Fibroblast of skin of abdomen (primary cell): ENCODE results near the gene USP21.
A peak's percentile ranks its signal among the peaks of the same experiment; 100 is the strongest.

Source experiments
- DNase-seq: peaks from one replicate; pipeline ENCODE4 v3.0.0-alpha.2; 2013

The USP21 gene

DNA sequence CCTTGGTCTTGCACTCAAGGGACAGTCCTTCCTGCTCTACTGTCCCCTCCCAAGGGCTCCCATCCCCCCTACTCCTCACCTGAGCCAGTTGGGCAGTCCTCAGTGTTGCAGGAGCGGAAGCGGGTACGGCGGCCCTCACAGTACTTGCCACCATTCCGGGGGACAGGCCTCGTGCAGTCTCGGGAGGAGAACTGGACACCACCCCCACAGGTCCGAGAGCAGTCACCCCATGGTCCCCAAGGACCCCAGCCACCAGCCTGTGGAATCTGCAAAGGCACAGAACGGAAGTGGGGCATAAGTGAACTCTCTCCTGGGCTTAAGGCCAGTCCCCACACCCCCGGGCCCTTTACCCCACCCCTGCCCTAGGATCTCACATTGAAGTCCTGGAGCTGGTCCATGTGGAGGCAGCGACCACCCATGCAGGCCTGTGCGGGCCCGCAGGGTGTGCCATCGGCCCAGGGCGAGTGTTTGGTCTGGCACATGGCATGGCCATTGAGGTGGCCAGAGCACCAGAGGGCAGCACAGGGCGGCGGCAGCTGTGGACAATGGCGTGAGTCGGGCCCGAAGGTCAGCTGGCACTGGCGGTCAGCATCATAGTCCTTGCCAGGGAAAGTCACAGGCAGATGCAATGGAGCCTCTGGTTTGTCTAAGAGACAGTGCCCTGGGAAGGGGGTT is 34.4 kb downstream of the USP21 start:
- no peak for DNase-seq

DNA sequence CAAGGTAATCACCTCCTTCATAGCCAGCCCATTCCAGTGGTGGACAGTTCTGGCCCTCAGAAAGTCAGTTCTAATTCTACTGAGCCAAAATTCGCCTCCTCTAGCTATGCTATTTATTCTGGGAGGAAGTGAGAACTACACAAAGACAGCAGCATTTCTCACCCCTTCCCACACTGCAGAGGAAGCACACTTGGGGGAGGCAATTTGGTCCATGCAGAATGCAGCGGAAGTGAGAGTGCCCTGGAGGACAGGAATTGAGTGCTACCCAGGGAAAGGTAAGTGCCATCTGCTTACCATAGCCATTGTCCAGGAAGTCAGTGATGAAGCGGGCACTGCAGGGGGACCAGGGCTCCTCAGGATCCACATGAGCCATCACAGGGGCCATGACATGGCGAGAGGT is 35.9 kb downstream of the USP21 start:
- DNase-seq = no peak

DNA sequence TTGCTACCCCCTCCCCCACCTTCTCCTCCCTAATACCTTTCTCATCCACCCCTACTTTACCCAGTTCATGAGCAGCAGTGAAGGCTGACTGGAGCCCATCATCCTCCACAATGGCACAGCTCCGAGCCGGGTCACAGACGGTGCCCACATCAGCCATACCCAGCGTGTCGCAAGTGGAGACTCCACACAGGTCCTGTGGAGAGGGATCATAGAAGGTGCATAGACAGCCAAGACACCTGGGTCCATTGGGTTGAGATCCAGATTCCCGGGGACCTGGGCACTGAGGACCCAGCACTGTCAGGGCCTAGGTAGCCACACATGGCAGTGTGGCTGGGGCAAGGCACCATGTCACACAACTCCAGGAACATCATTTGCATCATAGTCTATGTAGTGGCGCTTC is 36.8 kb downstream of the USP21 start:
- DNase-seq = no peak

DNA sequence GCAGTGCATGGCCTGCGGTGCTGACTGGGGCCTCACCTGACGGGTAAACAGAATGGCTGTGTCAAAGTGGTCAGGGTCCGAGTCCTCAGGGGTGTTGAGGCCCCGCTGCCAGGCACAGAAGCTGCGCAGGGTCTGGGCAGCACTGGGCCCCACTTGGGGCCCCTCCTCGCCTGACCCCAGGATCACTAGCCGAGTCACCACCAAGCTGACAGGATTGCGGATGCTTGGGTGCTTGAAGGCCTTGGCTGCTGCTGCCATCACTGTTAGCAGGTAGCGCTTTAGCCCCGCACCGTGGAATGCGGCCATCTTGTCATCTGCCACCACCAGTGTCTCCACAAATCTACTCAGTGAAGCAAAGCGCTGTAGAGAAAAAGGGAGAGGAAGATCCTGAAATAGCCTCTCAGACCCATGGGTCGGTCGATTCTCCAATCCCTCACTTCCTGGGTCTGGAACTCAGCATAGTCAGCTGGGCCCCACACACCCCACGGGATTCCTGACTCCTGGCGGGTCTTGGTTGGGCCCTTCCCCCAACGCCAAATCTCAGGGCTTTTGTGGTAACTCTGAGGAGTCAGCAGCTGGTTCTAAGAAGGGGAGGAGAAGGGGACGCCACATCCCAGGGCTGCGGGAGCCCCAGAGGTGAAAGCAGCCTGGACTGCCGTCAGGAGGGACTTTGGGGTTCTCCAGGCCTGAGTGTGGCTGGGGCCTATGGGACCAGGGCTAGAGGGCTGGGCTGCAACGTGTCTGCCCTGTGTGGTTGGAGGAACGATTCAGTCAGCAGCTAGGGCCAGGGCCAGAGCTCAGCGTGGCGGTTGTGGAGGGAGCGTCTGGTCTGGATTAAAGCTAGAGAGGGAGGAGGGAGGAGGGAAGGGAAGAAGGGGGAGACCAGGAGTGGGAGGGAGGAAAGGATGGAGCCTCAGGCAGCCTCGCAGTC is 37.5 kb downstream of the USP21 start:
- peak; percentile 94 for DNase-seq

DNA sequence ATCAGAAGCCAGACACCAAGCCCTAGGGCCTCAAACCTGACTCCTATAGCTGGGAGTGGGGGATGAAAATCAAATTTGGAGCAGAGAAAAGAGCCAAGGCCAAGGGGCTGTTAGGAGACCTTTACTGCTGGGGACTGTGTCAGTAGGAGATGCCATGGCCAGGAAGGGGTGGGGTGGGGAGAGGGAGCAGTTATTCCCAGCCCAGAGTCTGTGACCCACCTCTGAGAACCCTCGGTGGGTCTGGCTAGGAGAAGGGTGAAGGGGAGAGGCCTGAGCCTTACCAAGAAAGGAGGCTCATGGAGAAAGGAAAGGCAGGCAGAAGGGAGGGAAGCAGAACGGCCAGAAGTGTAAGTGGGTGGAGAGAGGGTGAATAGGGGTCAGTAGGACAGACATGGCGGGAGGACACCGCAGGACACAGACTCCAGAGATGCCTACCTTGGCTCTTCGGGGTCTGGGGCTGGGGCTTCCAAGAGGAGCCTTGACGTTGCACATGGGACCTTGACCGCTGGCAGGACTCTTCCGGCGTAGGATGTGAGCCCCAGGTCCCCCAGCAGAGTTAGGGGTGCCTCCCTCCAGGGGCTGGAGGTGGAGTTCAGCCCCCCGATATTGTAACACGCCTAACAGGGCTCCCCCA is 38.4 kb downstream of the USP21 start:
- no peak for DNase-seq

DNA sequence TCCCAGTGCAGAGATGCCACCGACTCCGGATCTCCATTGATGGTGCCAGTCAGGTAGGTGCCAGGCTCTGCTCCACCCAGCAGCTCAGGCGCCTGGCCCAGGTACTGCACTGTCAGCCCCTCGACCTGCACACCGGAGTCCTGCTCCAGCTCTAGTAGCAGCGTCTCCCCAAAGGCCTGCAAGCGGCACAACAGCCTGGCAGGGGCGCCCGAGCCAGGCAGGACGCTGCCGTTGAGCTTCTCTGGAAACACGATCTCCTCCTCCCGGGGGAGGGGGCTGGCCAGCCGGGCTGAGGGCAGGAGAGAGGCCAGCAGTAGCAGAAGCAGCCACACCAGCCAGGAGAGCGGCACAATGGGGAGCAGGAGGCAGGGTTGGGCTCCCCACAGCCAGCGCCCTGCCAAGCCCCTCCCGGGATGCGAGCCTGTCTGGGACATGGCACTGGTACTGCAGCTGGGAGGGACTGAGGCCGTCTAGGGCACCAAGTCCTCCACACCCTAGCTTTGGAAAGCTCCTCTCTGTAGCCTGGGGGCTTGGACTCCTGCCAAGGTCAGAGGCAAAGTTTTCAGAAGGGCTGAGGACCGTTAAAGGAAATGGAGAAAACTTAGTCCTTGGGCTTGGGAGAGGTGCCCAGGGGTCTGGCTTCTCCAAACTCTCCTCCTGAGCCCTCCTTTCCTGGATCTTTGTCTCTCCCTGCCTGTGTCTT is 39.0 kb downstream of the USP21 start:
- peak; percentile 14 for DNase-seq

DNA sequence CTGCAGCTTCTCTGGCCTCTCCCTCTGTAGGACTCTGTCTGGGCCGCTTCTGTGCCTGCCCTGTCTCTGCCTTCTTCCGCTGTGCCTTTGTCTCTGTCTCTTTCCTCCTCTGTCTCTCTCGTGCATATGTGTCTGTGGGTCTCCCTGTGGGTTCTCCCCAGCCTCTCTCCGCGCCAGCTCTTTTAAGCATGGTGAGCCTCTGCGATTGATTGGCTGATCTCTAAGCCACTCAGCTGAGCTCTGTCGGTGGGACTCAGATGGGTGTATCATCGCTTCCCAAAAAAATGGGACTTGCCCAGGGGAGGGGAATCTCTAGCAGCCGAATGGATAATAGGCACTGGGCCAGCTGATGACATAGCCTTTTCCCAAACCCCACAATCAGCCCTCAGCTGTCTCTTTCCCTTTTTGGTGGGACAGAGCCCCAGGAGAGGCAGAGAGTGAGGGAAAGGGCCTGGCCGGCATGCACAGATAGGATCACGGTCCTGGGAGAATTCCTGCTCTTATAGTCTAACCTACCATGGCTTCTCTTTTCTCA is 39.7 kb downstream of the USP21 start, which contains the start of gene ADAMTS4:
TSS of gene ADAMTS4 (minus strand) at position 158 of the 535 bp plus-strand sequence. CDS start 427 bp downstream, outside the sequence.
- peak; percentile 95 for DNase-seq

DNA sequence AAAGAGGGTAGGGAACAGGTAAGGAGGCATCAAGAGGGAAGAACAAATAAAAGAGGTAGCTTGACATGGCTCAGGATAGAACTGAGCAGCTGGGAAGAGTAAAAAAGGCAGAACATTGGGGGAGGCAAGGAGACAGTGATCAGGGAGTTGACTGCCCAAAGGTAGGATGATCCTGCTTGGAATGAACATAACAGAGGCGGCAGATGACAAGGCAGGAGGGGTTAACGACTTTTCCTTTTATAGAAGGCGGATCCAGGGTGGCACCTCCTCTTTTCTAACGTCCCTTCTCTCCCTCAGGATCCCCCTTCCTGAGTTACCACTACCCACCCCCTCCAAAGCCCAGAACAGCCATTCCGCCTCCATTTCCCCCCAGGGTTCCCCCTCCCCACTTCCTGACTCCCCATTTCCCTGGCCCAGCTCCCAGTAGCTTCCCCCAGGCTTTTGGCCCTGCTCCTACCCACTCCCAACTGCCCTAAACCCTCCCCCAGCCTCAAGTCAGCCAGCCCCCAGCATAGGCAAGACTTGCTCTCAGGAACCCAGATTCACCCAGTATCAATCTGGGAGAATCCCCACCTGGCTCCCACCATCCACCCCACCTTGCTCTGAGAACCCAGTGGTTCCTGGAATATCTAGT is 40.3 kb downstream of the USP21 start:
- DNase-seq = no peak

DNA sequence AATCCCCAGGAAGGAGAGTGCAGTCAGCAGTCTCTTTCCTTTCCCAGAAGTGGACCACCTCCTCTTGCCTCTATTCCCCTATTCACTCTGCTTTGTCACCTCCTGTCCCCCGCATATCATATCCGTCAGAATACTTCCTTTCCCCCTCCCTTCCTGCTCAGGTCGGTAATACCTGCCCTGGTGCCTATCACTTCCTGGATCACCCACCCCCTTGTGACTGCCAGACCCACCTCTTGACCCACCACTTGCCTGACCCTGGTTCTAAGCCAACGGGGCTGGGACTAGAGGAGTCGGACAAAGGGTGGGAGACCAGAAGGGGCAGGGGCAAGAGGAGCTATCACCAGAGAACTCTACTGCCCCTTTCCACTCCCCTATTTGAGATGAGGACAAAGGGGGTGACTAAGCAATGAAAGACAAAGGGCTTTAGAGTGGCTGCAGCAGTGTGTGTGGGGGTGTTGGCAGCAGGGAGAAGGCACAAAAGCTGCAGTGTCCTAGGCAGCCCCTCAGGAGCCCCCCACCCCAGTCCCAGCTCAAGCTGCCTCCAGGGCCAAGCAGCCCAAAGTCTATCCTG is 41.2 kb downstream of the USP21 start:
- DNase-seq = no peak

DNA sequence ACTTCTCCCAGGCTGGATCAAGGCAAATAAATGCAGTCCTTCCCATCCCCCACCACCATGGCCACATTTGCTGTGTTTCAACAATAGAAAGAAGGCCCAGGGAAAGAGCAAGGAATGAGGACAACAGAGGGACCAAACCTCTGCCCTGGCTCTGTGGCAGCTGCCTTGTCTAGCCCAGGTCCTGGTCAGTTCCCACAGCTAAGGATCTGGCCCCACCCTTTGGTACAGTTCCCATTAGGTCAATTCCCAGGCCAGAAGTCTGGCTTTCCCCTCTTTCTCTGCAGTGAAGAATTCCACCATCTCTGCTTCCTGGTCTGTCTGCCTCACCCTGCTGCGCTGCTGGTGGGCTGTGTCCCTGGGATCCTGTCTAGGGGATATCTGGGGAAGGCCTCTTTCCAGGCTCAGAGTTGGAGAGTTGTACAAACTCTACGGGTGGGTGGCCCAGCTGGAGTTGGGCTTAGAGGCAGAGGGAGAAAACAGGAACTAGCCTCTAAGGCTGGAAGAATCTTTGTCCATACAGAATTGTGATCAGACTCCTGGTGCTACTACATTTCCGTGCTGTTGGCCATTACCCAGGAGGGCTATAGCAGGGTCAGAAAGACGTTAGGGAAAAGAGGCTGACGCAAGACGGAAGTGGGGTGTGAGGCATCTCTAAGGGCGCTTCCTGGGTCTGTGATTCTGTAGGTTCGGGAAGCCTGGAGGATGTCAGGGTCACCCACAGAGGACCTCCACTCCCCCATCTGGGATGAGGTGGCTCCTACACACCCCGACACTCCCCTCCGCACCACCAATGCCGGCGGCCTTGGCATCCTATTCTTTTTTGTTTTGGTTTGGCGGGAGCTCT is 41.9 kb downstream of the USP21 start:
- DNase-seq = peak; percentile 70

DNA sequence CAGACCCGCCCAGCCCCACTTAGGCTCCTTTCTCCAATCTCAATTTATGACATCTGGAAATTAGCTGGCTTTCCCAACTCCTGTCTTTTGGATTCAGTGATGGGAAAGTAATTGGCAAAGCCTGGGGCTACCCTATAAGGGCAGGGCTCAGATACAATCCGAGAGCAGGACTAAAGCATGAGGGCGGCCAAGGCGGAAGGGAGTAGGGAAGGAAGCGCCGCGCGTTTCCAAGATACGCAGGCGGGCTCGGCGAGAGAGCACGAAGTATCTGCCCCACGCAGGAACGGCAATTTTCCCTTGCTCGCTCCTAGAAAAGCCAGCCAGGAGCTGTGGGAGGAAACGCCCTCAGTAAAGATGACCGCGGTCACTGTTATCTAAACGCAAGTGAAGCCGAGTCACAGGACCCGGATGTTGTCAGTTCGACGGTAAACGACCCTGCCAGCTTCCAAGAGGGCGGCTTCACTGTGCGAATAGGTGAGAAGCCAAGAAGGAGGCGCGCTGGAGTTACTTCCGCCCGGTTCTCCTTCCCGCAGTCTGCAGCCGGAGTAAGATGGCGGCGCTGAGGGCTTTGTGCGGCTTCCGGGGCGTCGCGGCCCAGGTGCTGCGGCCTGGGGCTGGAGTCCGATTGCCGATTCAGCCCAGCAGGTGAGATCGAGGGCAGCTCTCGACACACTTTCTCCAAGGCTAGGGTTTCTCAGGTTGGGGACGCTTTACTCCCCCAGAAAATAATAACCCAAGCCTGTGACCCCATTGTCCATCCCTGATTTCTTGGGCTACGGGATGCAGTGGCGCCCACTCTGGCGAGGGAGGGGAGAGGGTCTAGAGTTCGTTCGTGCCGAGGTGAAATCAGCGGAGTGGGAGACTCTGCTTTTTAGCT is 42.8 kb downstream of the USP21 start, which contains the start of gene NDUFS2:
TSS of gene NDUFS2 (plus strand) at position 532 of the 877 bp plus-strand sequence. CDS start at position 551, 19 bp downstream.
- DNase-seq = peak; percentile 99

DNA sequence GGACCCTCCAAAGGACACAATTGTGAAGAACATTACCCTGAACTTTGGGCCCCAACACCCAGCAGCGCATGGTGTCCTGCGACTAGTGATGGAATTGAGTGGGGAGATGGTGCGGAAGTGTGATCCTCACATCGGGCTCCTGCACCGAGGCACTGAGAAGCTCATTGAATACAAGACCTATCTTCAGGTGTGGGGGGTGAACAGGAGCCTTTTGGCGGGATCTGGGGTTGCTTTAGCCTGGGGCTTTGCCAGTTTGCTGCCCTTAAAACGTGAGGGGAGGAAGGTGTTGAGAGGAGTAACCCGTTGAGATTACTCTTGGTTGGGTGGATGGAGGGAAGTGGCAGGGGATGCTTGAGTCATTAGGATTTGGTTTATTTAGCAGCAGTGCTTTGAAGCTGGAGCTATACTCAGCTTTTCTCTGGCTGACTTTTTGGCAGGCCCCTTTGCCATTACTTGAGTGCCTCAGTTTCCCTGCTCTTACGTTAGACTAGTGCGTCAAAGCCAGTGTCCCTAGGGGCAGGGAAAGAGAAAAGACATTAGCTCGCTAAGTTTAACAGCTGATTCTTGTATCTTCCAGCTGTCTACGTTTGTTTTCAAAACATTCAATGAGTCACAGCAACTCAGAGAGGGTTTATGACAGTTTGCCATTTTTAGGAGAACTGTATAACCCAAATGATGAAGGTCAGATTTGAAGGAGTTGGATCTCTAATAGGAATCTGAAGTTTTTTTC is 47.3 kb downstream of the USP21 start:
- DNase-seq = no peak

DNA sequence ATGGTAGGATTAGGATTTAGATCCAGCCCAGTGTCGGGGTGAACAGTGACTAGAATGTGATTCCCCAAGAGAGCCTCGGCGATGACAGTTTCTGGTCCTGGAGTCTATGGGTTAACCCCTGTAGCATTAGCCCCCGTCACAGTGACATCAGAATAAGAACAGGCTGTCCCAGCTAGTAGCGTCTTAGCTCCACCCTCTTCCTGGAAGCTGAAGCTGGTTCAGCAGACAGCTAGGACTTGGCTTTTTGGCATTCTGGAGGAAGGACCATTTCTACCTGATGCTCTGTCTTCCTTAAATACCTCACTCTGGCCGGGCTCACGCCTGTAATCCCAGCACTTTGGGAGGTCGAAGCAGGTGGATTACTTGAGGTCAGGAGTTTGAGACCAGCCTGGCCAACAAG is 47.9 kb downstream of the USP21 start:
- DNase-seq = no peak

DNA sequence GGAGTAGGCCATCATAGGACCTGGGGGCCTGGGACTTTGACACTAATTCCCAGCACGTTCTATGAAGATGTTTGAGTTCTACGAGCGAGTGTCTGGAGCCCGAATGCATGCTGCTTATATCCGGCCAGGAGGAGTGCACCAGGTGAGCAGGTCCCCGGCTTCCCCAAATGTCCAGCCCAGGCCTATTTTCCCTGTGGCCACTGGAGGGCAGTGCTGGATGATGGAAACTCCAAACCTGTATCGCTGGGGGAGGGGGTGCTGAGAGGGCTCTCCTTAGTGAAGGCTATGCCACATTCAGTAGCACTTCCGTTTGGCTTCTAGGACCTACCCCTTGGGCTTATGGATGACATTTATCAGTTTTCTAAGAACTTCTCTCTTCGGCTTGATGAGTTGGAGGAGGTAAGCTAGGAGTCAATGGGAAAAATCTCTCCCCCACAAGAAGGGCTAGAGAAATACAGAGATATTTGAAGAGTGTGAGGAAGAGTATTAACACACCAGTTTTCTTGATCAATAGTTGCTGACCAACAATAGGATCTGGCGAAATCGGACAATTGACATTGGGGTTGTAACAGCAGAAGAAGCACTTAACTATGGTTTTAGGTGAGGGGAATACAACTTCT is 50.6 kb downstream of the USP21 start:
- DNase-seq = peak; percentile 60

DNA sequence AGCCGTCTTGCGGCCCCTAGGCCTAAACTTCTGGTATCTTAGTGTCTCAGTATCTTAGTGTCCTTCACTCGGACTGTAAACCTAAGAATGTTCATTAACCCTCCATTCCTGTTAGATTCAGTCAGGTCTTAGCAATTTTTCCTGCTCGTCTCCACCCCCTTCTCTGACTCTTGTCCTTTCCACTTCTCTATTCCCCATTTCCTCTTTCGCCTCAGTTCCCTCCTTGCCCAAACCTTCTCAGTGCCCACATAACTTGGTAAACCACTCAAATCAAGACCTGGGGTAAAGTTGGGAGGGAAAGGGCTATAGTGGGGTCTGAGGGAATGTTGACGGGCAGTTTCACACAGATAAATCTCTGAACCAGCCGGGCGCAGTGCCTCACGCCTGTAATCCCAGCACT is 55.1 kb downstream of the USP21 start:
- no peak for DNase-seq

DNA sequence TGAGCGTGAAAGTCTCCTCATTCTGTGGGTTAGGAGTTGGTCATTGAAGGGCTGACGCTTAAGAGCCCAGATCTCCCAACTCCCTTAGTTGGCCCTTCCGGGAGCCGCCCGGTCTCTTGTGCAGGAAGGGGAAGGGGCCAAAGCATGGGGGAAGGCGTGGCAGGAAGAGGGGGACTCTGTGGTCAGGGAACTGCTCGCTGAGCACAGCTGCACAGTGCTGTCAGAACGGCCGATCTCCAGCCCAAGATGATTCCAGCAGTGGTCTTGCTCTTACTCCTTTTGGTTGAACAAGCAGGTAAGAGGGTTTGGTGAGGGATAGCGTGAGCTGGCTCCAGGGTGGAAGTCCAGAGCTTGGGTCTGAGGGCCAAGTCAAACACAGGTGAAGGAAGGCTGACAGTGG is 55.8 kb downstream of the USP21 start, which contains the start of gene FCER1G:
TSS of gene FCER1G (plus strand) at position 220 of the 400 bp plus-strand sequence. CDS start at position 247, 27 bp downstream.
- no peak for DNase-seq
